Ramos (cell line): ENCODE measurements around the gene SIGLECL1.
"Not testable (repeated sequence)": the region's sequence is repeated elsewhere in the genome, so short reads cannot be mapped to it uniquely, and the experiment has no call there.

Source experiments
- in situ Hi-C: fragments of 300-500 bp; cut with MboI; formaldehyde crosslinking; loops from one replicate; pipeline ENCODE4 v1.14.3; 2022; ENCODE audit warnings: low sequenced_read_pairs; ENCODE audit not compliant: unreplicated experiment

The SIGLECL1 gene

GRCh38 chr19:51250786-51251467 is at the start of gene SIGLECL1:
SIGLECL1 (plus strand) TSS chr19:51251080; CDS start chr19:51264073, 12,993 bp downstream.
- in situ Hi-C loops = no loop called here

- in situ Hi-C loops = no loop called here
Observed at GRCh38 chr19:51201712-51202111, 49.2 kb upstream of the SIGLECL1 start.

GRCh38 chr19:51203916-51204315 is 47.0 kb upstream of the SIGLECL1 start:
- in situ Hi-C loops = no loop called here

GRCh38 chr19:51204321-51204720 is 46.6 kb upstream of the SIGLECL1 start:
- in situ Hi-C loops = no loop called here

GRCh38 chr19:51207747-51208146 is 43.1 kb upstream of the SIGLECL1 start:
- in situ Hi-C loops = no loop called here

- in situ Hi-C loops = no loop called here
Observed at GRCh38 chr19:51210191-51210784, 40.6 kb upstream of the SIGLECL1 start.

- in situ Hi-C loops = not testable (repeated sequence)
Observed at GRCh38 chr19:51210874-51211361, 40.0 kb upstream of the SIGLECL1 start.

- in situ Hi-C loops = no loop called here
Observed at GRCh38 chr19:51211833-51212232, 39.0 kb upstream of the SIGLECL1 start.

- in situ Hi-C loops = no loop called here
Observed at GRCh38 chr19:51219307-51219706, 31.6 kb upstream of the SIGLECL1 start.

GRCh38 chr19:51219971-51220370 is 30.9 kb upstream of the SIGLECL1 start:
- in situ Hi-C loops = no loop called here

- in situ Hi-C loops = no loop called here
Observed at GRCh38 chr19:51220996-51221395, 29.9 kb upstream of the SIGLECL1 start.

- in situ Hi-C loops = no loop called here
Observed at GRCh38 chr19:51224163-51224641, 26.7 kb upstream of the SIGLECL1 start.

- in situ Hi-C loops = not testable (repeated sequence)
Observed at GRCh38 chr19:51224898-51225393, 25.9 kb upstream of the SIGLECL1 start, which contains the start of gene CD33. CD33 (plus strand) TSS chr19:51225080; CDS start chr19:51225119, 39 bp downstream.

GRCh38 chr19:51226067-51226466 is 24.8 kb upstream of the SIGLECL1 start:
- in situ Hi-C loops = no loop called here

- in situ Hi-C loops = no loop called here
Observed at GRCh38 chr19:51227326-51227725, 23.6 kb upstream of the SIGLECL1 start.

GRCh38 chr19:51227966-51228365 is 22.9 kb upstream of the SIGLECL1 start:
- in situ Hi-C loops = no loop called here

- in situ Hi-C loops = no loop called here
Observed at GRCh38 chr19:51240866-51241265, 10.0 kb upstream of the SIGLECL1 start.

GRCh38 chr19:51242881-51243630 is 7.8 kb upstream of the SIGLECL1 start:
- in situ Hi-C loops = no loop called here

GRCh38 chr19:51246164-51246552 is 4.7 kb upstream of the SIGLECL1 start:
- in situ Hi-C loops = no loop called here

- in situ Hi-C loops = no loop called here
Observed at GRCh38 chr19:51247972-51248590, 2.8 kb upstream of the SIGLECL1 start.
